SK-N-SH treated with all-trans-retinoic acid at 6 μM for 48 hours (cell line): ENCODE results near the gene CNTNAP1.
A peak's percentile ranks its signal among the peaks of the same experiment; 100 is the strongest.

Experiments
- CSDC2 ChIP-seq: fragments of 250-450 bp; sonication (Bioruptor Pico); IDR thresholded peaks from 2 replicates; pipeline ENCODE4 v1.5.0; 2020; ENCODE audit warnings: mild to moderate bottlenecking, moderate library complexity
- PATZ1 ChIP-seq: fragments of 250-450 bp; sonication (Bioruptor Pico); IDR thresholded peaks from 2 replicates; pipeline ENCODE4 v1.8.0; 2020; ENCODE audit warnings: mild to moderate bottlenecking, moderate library complexity, borderline replicate concordance
- RARB ChIP-seq: fragments of 250-450 bp; sonication (Bioruptor Pico); IDR thresholded peaks from 2 replicates; pipeline ENCODE4 v1.8.0; 2021; ENCODE audit warnings: mild to moderate bottlenecking, moderate library complexity
- TCF4 ChIP-seq: fragments of 250-450 bp; sonication (Bioruptor Pico); IDR thresholded peaks from 2 replicates; pipeline ENCODE4 v1.8.0; 2021; ENCODE audit warnings: mild to moderate bottlenecking, moderate library complexity, borderline replicate concordance
- ZC3H10 ChIP-seq: fragments of 250-450 bp; sonication (Bioruptor Pico); IDR thresholded peaks from 2 replicates; pipeline ENCODE4 v1.5.1; 2021; ENCODE audit warnings: mild to moderate bottlenecking, moderate library complexity
- ZFP30 ChIP-seq: fragments of 450-650 bp; formaldehyde crosslinking; IDR thresholded peaks from 2 replicates; pipeline ENCODE4 v1.5.0; 2022; ENCODE audit warnings: mild to moderate bottlenecking, moderate library complexity
- ZNF8 ChIP-seq: fragments of 450-650 bp; formaldehyde crosslinking; IDR thresholded peaks from 2 replicates; pipeline ENCODE4 v1.5.0; 2020; ENCODE audit warnings: mild to moderate bottlenecking, moderate library complexity

- no peak for TF ChIP-seq RARB
- TF ChIP-seq PATZ1 (CRISPR knock-in tag), result no peak
- no peak for TF ChIP-seq ZFP30
- no peak for TF ChIP-seq ZNF8 (CRISPR knock-in tag)
- peak; percentile 78; the same call in 1 of the 2 replicates for TF ChIP-seq CSDC2 (CRISPR knock-in tag)
- no peak for TF ChIP-seq TCF4 (CRISPR knock-in tag)
- TF ChIP-seq ZC3H10 (CRISPR knock-in tag), result no peak
Measured at GRCh38 chr17:42679492-42680330, 2.6 kb upstream of the CNTNAP1 start.
